Measurements from ENCODE around the gene PLA2G4F. TPM values are rescaled to one million over a fixed set of nuclear protein-coding genes. Genes with fewer than 3 reads are reported as not detected.

The PLA2G4F gene
- total RNA-seq, 1 experiment from 2014 or later, result 0.87 TPM

DNA sequence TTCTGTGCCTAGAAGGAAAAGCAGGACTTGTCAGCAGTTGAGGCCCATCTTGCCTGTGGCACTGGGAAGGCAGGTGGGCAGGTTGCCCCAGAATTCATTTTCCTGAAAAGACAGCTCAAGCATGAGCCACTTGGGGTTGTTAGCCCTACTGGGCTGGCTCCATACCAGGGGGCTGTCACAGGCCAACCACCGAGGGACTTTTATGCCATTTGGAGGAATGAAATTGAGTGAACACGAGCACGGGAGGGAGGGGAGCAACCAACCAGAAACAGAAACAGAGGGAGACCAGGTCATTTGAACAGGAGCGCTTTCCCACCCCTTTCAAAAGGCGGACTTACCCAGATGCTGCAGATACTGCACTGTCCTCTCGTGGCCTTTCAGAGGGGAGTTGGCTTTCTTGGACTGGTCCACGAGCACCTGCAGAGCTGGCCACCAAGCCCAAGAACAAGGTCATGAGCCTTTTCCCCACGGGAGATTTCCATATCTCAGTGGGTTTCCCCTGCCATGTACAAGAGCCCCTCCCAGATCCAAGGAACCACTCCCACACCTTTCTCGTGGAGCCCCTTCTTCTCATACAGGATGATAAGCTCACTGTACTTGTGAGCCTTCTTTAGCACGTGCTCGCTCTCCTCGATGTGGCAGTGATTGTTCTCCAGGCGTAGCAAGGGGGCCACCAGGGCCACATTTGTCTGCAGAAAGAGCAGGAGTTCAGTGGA is 9.9 kb upstream of the PLA2G4F start:
- Mint-ChIP-seq H3K27ac (ENCODE audit: unreplicated experiment) (no peak overlapping the region), H3K4me1 (ENCODE audit: low read depth, unreplicated experiment) (no peaks in the 10 kb centered on the region), H3K4me3 (ENCODE audit: low read depth, unreplicated experiment) (no peak overlapping the region), H3K27me3 (ENCODE audit: unreplicated experiment) (no peaks in the 10 kb centered on the region), H3K36me3 (ENCODE audit: insufficient read depth, unreplicated experiment) (peaks cover 8% of the 10 kb centered on the region), H3K9me3 (ENCODE audit: low read depth, unreplicated experiment) (no peaks in the 10 kb centered on the region)
- no TSS peak for BruUV-seq (replicated peaks)
- CTCF ChIA-PET, result interaction anchor here (0.5 kb wide), 1 partner anchor 96 kb away, joined by 3 read pairs; no protein-coding TSS in a partner anchor
- no peak for DNase-seq
- TF ChIP-seq, protein P1, sequence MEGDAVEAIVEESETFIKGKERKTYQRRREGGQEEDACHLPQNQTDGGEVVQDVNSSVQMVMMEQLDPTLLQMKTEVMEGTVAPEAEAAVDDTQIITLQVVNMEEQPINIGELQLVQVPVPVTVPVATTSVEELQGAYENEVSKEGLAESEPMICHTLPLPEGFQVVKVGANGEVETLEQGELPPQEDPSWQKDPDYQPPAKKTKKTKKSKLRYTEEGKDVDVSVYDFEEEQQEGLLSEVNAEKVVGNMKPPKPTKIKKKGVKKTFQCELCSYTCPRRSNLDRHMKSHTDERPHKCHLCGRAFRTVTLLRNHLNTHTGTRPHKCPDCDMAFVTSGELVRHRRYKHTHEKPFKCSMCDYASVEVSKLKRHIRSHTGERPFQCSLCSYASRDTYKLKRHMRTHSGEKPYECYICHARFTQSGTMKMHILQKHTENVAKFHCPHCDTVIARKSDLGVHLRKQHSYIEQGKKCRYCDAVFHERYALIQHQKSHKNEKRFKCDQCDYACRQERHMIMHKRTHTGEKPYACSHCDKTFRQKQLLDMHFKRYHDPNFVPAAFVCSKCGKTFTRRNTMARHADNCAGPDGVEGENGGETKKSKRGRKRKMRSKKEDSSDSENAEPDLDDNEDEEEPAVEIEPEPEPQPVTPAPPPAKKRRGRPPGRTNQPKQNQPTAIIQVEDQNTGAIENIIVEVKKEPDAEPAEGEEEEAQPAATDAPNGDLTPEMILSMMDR (IDR thresholded peaks at IDR 0.05; ENCODE audit: unreplicated experiment), result no peak
- intact Hi-C loops (cut with micrococcal nuclease; ENCODE audit: unreplicated experiment), result no loop called here

DNA sequence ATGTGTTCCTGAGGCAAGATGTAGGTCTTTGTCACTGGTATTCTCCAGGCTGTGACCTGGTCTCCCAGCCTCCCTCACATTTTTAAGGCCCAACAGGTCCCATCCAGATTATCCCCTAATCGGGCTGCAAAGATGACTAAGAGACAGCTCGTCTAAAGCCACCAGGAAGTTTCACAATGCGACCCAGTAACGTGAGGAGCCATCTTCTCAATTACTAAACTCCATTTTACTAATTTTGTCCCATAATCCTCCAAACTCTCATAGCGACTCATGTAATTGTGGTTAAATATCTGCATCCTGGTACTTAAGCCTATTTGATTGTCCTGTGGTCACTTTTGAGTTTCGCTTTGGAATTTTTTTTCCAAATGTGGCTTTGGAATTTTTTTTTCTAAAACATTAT is 8.7 kb upstream of the PLA2G4F start:
- Mint-ChIP-seq H3K9me3 (ENCODE audit: low read depth, unreplicated experiment) (no peaks in the 10 kb centered on the region), H3K27me3 (ENCODE audit: unreplicated experiment) (no peaks in the 10 kb centered on the region), H3K4me3 (ENCODE audit: low read depth, unreplicated experiment) (no peak overlapping the region), H3K36me3 (ENCODE audit: insufficient read depth, unreplicated experiment) (peaks cover 8% of the 10 kb centered on the region), H3K27ac (ENCODE audit: unreplicated experiment) (no peak overlapping the region), H3K4me1 (ENCODE audit: low read depth, unreplicated experiment) (no peaks in the 10 kb centered on the region)
- no peak for DNase-seq
- CTCF ChIA-PET, result interaction anchor here (0.6 kb wide), 1 partner anchor 388 kb away, joined by 10 read pairs; no protein-coding TSS in a partner anchor
- BruUV-seq (replicated peaks), result no TSS peak
- TF ChIP-seq, protein P1 (IDR thresholded peaks at IDR 0.05; ENCODE audit: unreplicated experiment), result no peak
- intact Hi-C loops (cut with micrococcal nuclease; ENCODE audit: unreplicated experiment), result no loop called here

DNA sequence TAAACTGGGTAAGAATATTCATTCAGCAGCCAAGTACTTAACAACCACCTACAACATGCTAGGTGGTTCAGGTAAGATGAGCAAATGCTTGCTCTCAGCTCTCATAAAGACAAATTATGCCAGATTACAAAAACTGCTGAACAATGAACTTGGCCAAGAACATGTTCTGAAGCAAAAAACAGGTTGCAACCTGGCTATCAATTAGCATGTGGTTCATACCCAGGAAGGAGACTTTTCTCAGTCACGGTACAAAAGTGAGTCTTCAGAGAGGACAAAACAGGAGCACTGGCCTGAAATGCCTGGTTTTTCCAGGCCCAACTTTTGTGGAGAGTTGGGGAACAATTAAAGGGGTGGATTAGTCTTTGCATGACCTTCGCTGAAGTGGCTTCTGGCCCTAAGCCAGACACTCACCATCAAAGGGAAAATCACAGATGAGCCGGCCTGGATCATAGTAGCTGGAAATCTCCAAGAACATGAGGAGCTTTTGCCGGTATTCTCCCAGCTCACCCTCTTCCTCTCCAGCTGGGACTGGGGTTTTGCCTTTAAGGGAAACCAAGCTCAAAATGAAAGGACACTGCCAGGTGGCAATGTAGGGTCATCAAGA is 7.6 kb upstream of the PLA2G4F start:
- Mint-ChIP-seq H3K4me3 (ENCODE audit: low read depth, unreplicated experiment) (no peak overlapping the region), H3K36me3 (ENCODE audit: insufficient read depth, unreplicated experiment) (peaks cover 8% of the 10 kb centered on the region), H3K27ac (ENCODE audit: unreplicated experiment) (no peak overlapping the region), H3K27me3 (ENCODE audit: unreplicated experiment) (no peaks in the 10 kb centered on the region), H3K4me1 (ENCODE audit: low read depth, unreplicated experiment) (no peaks in the 10 kb centered on the region), H3K9me3 (ENCODE audit: low read depth, unreplicated experiment) (no peaks in the 10 kb centered on the region)
- CTCF ChIA-PET, result interaction anchor here (0.6 kb wide), 1 partner anchor 1053 kb away, joined by 5 read pairs; no protein-coding TSS in a partner anchor
- BruUV-seq (replicated peaks), result no TSS peak
- intact Hi-C loops (cut with micrococcal nuclease; ENCODE audit: unreplicated experiment), result no loop called here
- no peak for DNase-seq
- TF ChIP-seq, protein P1 (IDR thresholded peaks at IDR 0.05; ENCODE audit: unreplicated experiment), result no peak

DNA sequence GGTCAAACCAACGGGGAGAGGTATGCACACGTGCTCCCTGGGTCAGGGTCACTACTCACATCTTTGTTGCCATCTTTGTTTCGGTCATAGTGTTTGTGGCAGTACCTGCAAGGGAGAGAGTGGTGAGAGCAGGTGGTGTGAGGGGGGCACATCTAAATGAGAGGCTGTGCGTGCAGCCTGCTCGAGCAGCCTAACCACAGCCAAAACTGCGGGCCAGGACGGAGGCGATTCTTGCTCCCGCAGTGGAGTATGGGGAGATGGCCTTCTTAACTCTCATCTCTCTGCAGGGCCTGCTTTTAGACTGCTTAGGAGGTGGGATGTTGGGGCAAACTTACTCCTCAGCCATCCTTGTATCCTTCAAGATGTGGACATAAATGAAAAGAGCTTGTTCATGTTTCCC is 6.9 kb upstream of the PLA2G4F start:
- H3K36me3 Mint-ChIP-seq (ENCODE audit: insufficient read depth, unreplicated experiment), result peaks cover 8% of the 10 kb centered on the region
- BruUV-seq (replicated peaks), result no TSS peak
- H3K4me3 Mint-ChIP-seq (ENCODE audit: low read depth, unreplicated experiment), result no peak overlapping the region
- CTCF ChIA-PET, result interaction anchor here (0.6 kb wide), 1 partner anchor 1052 kb away, joined by 5 read pairs; no protein-coding TSS in a partner anchor
- H3K4me1 Mint-ChIP-seq (ENCODE audit: low read depth, unreplicated experiment), result no peaks in the 10 kb centered on the region
- DNase-seq, result no peak
- no peaks in the 10 kb centered on the region for H3K27me3 Mint-ChIP-seq (ENCODE audit: unreplicated experiment)
- intact Hi-C loops (cut with micrococcal nuclease; ENCODE audit: unreplicated experiment), result no loop called here
- TF ChIP-seq, protein P1 (IDR thresholded peaks at IDR 0.05; ENCODE audit: unreplicated experiment), result no peak
- no peak overlapping the region for H3K27ac Mint-ChIP-seq (ENCODE audit: unreplicated experiment)
- no peaks in the 10 kb centered on the region for H3K9me3 Mint-ChIP-seq (ENCODE audit: low read depth, unreplicated experiment)

All from Calu3 (cell line).